ACC112 (cell line): ENCODE results near the gene SLC25A24.
"Not testable (repeated sequence)": the region's sequence is repeated elsewhere in the genome, so short reads cannot be mapped to it uniquely, and the experiment has no call there.

ENCODE experiments used
- H2AFZ ChIP-seq: fragments of 200-600 bp; sonication (generic); one replicate; pipeline ENCODE4 v1.6.0; 2017; ENCODE audit warnings: antibody characterized with exemption, low read length; ENCODE audit not compliant: unreplicated experiment
- H3K27ac ChIP-seq: fragments of 200-600 bp; sonication (generic); 2 replicates; pipeline ENCODE4 v1.5.1; 2014; ENCODE audit warnings: low read depth, mild to moderate bottlenecking, antibody characterized with exemption, low read length, moderate library complexity
- H3K27me3 ChIP-seq: fragments of 200-600 bp; sonication (generic); 2 replicates; pipeline ENCODE4 v1.6.1; 2014; ENCODE audit warnings: mild to moderate bottlenecking, antibody characterized with exemption, low read length, moderate library complexity, mixed read lengths; ENCODE audit not compliant: insufficient read depth
- H3K36me3 ChIP-seq: fragments of 200-600 bp; sonication (generic); 2 replicates; pipeline ENCODE4 v1.6.1; 2016; ENCODE audit warnings: mild to moderate bottlenecking, antibody characterized with exemption, low read length, moderate library complexity, mixed read lengths; ENCODE audit not compliant: insufficient read depth
- H3K4me1 ChIP-seq: fragments of 200-600 bp; sonication (generic); one replicate; pipeline ENCODE4 v1.6.1; 2016; ENCODE audit warnings: low read length, mixed read lengths; ENCODE audit not compliant: insufficient read depth, unreplicated experiment, control insufficient read depth
- H3K4me3 ChIP-seq: fragments of 200-600 bp; sonication (generic); 2 replicates; pipeline ENCODE4 v1.5.1; 2014; ENCODE audit warnings: mild to moderate bottlenecking, low read depth, low read length
- H3K79me2 ChIP-seq: fragments of 200-600 bp; sonication (generic); one replicate; pipeline ENCODE4 v1.6.0; 2016; ENCODE audit warnings: low read length; ENCODE audit not compliant: control insufficient read depth, unreplicated experiment, insufficient read depth

Gene SLC25A24

DNA sequence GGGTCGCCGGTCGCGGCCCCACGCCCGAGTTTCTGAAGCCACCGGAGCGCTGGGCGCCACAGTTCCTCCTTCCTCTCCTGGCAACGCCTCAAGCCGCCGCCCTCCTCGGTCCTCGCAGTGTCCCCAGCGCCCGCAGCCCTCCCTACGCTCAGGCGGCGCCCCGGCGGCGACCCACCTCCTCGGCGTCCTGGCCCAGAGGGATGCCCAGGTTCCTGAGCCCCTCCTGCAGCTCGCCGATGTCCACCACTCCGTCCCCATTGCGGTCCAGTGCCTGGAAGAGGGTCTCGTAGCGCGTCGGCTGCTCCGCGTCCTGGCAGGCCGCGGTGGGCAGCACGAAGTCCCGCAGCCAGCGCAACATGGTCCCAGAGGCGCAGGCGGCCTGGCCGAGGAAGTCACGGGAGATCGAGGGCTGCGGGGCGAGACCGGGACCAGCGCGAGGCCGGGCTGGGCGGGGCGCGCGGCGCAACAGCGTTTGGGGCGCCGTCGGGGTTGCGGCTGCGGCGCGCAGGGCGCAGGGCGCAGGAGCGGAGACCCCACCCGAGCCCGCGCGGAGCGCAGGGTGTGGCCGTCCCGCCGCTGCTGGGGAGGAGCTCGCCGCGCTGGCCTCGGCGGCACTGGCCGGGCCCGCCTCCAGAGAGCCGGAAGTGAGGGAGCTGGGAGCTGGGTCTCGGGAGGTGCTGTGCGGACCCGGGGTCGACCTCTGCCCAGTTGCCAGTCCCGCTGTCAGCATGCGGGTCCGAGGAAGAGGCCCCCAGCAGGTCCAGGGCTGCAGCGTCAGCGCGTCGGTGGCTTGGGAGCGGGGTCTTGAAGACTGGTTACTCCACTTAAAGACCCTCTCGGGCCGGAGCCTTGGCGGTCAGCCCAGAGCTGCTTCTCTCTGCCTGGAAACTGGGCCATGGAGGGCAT, at the start of gene SLC25A24:
Gene SLC25A24 (minus strand): TSS at position 563 of the 906 bp plus-strand sequence. CDS start 205 bp downstream, at position 358.
- Histone ChIP-seq H2AFZ (peak within 1 kb of the TSS; percentile 97), H3K36me3 (peaks cover 28% of the 10 kb centered on the region), H3K4me1 (peaks cover 18% of the 10 kb centered on the region), H3K27me3 (no peaks in the 10 kb centered on the region), H3K27ac (peak within 1 kb of the TSS; percentile 74), H3K79me2 (peaks cover 50% of the 10 kb centered on the region), H3K4me3 (peak within 1 kb of the TSS; percentile 100)

DNA sequence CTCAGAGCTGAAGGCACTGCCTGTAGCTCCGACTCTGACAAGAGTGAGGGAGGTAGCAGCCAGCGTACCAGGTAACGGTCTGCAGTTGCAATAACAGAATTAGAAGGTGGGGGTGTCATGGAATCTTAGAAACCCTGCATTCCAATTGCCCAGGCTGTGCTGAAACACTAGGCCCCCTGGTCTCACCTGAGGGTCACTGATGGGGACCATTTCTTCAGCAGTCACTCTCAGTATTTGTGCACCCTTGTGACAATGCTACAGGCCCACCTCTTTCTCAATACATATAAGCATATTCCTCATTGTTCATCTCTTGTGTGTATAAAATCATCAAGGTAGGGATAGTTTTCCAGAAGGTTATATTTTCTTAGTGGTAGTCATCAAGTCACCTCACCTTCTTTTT, 43.8 kb upstream of the SLC25A24 start, which contains the start of gene NBPF4:
Gene NBPF4 (minus strand): TSS at position 101 of the 400 bp plus-strand sequence. CDS start 315 bp downstream, outside the sequence.
- not testable (repeated sequence) for H3K36me3 ChIP-seq, H2AFZ ChIP-seq, H3K27ac ChIP-seq, H3K79me2 ChIP-seq, H3K27me3 ChIP-seq, H3K4me3 ChIP-seq, H3K4me1 ChIP-seq

DNA sequence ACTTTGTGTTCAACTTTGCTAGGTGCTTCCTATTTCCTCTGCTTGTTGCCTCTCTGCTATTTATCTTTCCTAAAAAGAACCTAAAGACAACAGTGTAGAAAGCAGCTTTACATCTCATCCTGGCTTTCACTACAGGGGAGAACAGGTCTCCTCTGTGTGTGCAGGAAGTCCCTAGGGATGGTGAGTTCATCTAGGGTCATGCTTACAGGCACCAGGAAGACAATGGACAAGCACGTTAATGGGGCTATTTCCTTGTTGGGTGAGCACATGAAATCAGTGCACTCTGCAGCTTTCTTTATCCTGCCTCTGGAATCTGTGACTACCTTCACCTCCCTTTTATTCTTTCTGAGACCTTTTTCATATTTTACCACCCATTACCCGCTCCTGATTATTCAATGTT, 39.3 kb upstream of the SLC25A24 start:
- H3K4me3 ChIP-seq, H3K4me1 ChIP-seq, H3K36me3 ChIP-seq, H3K27me3 ChIP-seq, H3K27ac ChIP-seq, H3K79me2 ChIP-seq, H2AFZ ChIP-seq: not testable (repeated sequence)

DNA sequence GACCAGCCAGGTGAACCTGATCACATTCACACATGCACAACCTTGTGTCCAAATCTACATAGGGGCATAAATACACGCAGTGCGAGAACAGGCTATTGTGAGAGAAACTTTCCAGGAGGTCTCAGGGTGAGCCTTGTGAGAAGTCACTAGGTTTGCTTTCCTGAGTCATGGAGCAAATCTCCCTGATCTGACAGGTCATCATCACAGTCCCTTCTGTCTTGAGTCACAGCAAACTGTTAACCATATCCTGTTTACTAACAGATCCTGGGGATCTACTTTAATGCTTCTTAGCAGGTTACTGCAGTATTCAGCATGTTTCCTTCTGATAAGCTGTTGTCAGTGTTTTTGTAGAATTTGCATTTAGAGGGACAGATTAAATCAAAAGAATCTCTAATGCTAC, 35.2 kb upstream of the SLC25A24 start:
- not testable (repeated sequence) for H3K27me3 ChIP-seq, H3K79me2 ChIP-seq, H3K4me3 ChIP-seq, H3K4me1 ChIP-seq, H3K36me3 ChIP-seq, H3K27ac ChIP-seq, H2AFZ ChIP-seq

DNA sequence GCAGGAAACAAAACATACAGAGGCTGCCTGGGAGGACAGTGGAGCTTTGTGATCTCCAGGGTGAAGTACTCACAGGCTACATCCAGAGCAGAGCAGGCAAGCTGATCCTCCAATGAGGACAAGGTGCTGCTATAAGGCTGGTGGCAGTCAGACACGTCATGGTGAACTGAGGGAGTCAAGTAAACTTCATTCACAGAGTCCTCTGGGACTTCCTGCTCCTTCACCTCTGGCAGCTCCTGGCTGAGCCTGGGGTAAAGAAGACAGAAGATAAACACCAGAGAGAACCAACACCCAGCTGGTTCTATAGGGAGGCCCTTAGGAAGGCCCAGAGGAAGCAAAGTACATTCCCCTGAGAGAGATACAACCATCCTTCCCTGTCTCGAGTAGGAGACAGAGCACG, 32.0 kb upstream of the SLC25A24 start:
- H2AFZ ChIP-seq, H3K4me1 ChIP-seq, H3K27ac ChIP-seq, H3K27me3 ChIP-seq, H3K36me3 ChIP-seq, H3K79me2 ChIP-seq, H3K4me3 ChIP-seq: not testable (repeated sequence)

DNA sequence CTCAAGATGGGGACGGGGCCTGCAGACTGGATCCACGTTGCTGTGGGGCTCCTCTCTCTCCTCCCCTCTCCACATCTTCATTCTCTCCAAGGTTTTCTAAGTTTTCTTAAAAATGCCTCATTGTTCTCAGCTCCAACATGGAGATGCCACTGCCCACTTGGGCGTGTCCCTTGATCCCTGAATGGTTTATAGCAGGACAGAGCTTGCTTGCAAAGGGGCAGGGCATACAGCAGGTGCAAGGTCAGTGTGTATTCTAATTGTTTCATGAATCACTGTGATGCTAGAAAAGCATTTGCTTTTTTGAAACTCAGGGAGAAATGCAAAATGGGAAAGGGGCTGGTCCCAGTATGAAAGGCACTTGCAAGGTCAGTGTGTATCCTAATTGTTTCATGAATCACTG, 29.8 kb upstream of the SLC25A24 start:
- not testable (repeated sequence) for H3K4me1 ChIP-seq, H3K79me2 ChIP-seq, H3K27ac ChIP-seq, H3K36me3 ChIP-seq, H2AFZ ChIP-seq, H3K4me3 ChIP-seq, H3K27me3 ChIP-seq

DNA sequence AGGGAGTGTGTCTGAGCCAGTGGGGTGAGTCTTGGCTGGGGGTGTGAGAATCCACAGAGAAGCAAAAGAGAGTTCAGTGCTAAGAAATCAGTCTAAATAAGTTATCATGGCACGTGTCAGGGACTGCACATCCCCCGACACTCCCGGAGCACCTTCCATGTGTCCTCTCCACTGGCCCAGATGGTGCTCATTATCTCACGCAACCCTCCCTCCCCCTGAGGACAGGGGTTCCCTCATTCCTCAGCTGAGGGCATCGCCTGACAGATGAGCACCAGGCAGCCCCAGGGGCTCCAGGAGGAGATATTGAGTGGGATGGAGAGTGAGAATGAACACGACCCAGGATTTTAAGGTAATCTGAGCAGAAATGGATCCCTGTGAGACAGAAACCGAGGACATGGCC, 27.6 kb upstream of the SLC25A24 start:
- not testable (repeated sequence) for H2AFZ ChIP-seq

DNA sequence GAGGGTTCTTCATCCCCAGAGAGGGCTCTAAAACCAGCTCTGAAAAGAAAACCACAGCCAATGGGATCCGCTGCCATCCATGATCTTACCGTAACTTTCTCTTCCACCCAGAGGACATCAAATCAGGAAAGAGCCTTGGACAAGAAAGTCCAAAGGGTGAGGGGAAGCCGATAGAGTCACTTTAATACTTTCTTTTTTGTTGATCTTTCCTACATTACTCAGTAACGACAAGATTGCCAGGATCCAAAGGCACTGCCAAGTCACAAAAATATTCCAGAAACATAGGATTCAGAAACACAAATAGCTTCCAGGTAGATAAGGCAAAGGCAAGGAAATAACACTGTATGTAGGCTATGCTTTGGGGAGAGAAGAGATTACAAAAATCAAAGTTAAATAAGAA, 26.7 kb upstream of the SLC25A24 start:
- not testable (repeated sequence) for H3K79me2 ChIP-seq, H3K27ac ChIP-seq, H3K4me1 ChIP-seq, H3K4me3 ChIP-seq, H3K36me3 ChIP-seq, H2AFZ ChIP-seq, H3K27me3 ChIP-seq

More for the DNA sequence above, 27.6 kb upstream of the SLC25A24 start:
- H3K4me3 ChIP-seq, H3K79me2 ChIP-seq, H3K36me3 ChIP-seq, H3K4me1 ChIP-seq, H3K27ac ChIP-seq, H3K27me3 ChIP-seq: not testable (repeated sequence)

DNA sequence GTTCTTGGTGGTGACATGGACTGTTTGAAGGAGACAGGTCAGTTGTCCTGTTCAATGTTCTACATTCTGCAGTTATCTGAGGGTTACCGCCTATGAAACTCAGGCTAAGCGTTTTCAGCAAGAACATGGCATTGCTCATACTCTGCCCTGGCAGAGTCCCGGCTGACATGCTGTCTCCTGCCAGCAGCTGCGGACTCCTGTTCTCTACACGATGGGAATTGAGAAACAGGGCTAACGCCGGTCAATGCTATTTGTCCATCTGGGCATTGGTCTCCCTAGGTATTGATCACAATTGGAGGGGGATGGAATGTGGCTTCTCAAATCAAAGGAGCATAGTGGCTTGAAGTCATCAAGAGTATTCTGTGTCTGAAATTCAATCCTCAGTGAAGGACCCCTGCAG, 23.1 kb upstream of the SLC25A24 start:
- H2AFZ ChIP-seq, H3K27me3 ChIP-seq, H3K79me2 ChIP-seq, H3K27ac ChIP-seq, H3K4me3 ChIP-seq, H3K4me1 ChIP-seq, H3K36me3 ChIP-seq: not testable (repeated sequence)

DNA sequence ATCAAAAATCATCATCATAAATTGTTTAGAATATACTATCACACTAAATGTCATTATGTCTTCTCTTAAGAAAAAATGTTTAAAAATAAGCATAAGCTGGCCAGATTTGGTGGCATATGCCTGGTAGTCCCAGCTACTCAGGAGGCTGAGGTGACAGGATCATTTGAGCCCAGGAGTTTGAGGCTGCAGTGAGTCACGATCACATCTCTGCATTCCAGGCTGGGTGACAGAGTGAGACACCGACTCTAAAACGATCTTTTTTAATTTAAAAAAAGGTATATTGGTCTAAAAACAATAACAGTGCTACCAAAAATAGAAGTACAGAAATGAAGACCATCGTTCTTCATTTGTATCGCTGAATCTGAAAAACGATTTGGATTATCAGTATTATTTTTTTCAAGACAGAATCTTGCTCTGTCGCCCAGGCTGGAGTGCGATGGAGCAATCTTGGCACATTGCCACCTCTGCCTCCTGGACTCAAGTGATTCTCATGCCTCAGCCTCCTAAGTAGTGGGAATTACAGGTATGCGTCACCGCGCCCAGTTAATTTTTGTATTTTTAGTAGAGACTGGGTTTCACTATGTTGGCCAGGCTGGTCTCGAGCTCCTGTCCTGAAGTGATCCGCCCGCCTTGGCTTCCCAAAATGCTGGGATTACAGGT, 17.5 kb upstream of the SLC25A24 start:
- not testable (repeated sequence) for H3K79me2 ChIP-seq, H2AFZ ChIP-seq, H3K4me3 ChIP-seq, H3K27me3 ChIP-seq, H3K27ac ChIP-seq, H3K4me1 ChIP-seq, H3K36me3 ChIP-seq

DNA sequence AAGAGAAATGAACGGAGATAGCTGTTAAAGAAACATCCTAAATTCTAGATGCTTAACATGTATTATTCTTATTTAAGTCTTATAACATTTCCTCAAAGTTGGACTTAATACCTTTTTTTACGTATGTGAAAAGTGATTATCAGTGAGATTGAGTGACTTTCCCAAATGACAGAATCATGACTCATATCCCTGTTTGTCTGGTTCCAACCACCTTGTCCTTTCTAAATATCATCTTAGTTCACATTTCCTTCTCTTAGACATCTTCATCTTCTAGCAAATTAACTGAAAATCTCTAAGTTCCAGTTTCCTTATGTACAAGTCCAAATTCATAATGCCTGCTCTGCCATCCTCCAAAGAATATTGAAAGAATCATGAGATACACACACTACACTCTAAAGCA, 16.9 kb upstream of the SLC25A24 start:
- not testable (repeated sequence) for H3K27me3 ChIP-seq, H3K79me2 ChIP-seq, H3K4me1 ChIP-seq, H3K36me3 ChIP-seq, H3K4me3 ChIP-seq, H3K27ac ChIP-seq, H2AFZ ChIP-seq
